Ramos (cell line): Measurements from ENCODE around the gene AEBP1.

Experiments used
- in situ Hi-C: fragments of 300-500 bp; cut with MboI; formaldehyde crosslinking; loops from one replicate; pipeline ENCODE4 v1.14.3; 2022; ENCODE audit warnings: low sequenced_read_pairs; ENCODE audit not compliant: unreplicated experiment

AEBP1 gene

GRCh38 chr7:44081266-44081748, 22.8 kb upstream of the AEBP1 start:
- in situ Hi-C loops = loop anchor here (25.0 kb wide), 1 partner anchor 906 kb away; the partner anchor contains the start of gene MYO1G

DNA sequence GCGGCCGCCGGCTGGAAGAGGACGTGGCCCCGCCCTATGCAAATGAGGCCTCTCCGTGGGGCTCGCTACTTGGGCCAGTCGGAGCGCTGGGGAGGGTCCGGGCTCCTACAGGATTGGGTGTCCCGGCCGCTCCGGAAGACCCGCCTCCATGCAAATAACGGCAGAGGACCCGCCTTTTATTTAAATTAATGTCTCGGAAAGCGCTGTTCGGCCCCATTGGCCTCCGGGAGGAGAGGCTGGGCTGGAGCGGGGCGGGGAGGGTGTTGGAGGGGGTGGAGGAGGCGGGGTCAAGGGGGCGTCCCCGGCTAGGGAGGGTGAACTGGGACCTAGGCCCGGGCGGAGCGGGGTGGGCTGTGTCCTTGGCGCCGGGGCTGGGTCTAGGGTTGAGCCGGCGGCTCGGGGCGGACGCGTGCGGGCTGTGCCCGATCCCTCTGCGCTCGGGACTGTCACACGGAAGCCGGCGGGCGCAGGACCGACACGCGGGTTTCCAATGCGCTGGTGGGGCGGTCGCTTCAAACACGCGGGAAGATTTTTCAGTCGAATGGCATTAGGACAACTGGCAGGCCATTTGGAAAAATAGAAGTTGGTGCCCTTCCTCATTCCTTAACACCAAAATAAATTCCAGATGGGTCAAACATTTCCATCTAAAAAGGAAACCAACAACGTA, 21.5 kb upstream of the AEBP1 start:
- in situ Hi-C loops = loop anchor here (25.0 kb wide), 1 partner anchor 905 kb away; the partner anchor contains the start of gene MYO1G

- in situ Hi-C loops = loop anchor here (25.0 kb wide), 1 partner anchor 904 kb away; the partner anchor contains the start of gene MYO1G
Measured at GRCh38 chr7:44083796-44084195, 20.3 kb upstream of the AEBP1 start.

DNA sequence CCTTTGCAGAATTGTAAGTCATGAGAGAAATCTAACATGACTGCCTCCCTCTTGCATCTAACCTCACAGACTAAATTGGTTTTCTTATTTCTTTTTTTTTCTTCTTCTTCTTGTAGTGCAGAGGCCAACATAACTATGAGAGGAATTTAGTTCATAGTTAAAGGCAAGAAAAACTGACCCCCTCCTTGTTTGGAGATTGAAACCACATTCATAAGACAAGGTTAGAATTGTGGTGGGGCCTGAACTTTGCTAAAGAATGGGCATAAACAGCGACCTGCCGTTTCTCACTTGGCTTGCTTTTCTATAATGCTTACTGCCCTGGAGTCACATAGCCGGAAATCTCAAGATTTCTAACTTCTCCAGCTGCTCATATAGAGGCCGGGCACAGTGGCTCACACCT, 19.4 kb upstream of the AEBP1 start:
- in situ Hi-C loops = loop anchor here (25.0 kb wide), 1 partner anchor 903 kb away; the partner anchor contains the start of gene MYO1G

DNA sequence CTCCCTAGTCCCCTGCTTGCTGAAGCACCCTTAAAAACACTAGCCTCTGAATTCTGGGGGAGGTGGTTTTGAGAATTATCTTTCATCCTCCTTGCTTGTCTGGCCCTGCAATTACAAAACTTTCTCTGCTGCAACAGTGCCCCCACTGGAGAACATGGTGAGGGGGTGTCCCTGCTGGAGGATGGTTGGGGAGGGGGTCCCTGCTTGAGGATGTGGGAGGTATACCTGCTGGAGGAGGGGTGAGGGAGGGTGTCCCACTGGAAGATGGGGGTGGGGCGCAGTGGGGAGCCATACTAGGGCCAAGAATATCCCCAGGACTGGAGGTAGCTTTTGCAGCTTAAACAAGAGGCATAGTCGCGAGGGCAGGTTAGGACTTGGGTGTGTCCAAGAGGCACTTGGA, 18.6 kb upstream of the AEBP1 start:
- in situ Hi-C loops = loop anchor here (25.0 kb wide), 1 partner anchor 902 kb away; the partner anchor contains the start of gene MYO1G

DNA sequence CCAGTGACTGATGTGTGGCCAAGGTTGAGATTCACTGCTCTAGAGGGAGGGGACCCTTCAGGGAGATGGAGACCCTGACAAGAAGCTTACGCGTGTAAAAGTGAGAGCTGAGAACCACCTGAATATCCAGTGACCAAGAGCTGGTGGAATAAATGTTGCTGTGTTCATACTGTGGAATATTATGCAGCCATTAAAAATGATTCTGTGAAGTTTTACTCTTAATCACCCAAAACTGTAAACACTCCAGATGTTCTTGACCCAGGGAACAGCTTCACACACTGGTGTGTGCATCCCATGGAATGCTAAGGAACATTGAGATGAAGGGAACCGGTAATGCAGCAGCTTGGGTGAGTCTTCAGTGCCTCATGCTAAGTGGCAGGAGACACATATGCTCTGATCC, 17.5 kb upstream of the AEBP1 start:
- in situ Hi-C loops = loop anchor here (25.0 kb wide), 1 partner anchor 901 kb away; the partner anchor contains the start of gene MYO1G

- in situ Hi-C loops = loop anchor here (25.0 kb wide), 1 partner anchor 899 kb away; the partner anchor contains the start of gene MYO1G
Measured at GRCh38 chr7:44087911-44088838, 16.0 kb upstream of the AEBP1 start.

- in situ Hi-C loops = loop anchor here (25.0 kb wide), 1 partner anchor 894 kb away; the partner anchor contains the start of gene MYO1G
Measured at GRCh38 chr7:44093102-44093641, 11.0 kb upstream of the AEBP1 start.

DNA sequence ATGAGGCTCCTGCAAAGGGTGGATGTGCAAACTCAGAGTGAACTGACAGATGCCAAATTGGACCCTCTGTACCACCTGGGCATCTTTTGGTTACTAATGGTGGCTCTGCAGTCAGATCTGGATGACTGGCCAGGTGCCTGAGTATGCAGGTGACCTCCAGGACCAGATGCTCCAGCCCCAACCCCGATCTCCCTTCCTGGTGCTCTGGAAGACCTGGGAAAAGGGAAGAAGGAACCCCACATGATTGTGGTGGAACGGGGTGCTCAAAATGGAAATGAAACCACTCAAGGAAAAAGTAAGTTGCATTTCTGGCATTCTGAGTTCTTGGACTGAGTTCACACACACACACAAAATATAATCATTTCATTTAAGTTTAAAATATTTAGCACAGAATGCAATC, 9.8 kb upstream of the AEBP1 start:
- in situ Hi-C loops = loop anchor here (25.0 kb wide), 1 partner anchor 893 kb away; the partner anchor contains the start of gene MYO1G

DNA sequence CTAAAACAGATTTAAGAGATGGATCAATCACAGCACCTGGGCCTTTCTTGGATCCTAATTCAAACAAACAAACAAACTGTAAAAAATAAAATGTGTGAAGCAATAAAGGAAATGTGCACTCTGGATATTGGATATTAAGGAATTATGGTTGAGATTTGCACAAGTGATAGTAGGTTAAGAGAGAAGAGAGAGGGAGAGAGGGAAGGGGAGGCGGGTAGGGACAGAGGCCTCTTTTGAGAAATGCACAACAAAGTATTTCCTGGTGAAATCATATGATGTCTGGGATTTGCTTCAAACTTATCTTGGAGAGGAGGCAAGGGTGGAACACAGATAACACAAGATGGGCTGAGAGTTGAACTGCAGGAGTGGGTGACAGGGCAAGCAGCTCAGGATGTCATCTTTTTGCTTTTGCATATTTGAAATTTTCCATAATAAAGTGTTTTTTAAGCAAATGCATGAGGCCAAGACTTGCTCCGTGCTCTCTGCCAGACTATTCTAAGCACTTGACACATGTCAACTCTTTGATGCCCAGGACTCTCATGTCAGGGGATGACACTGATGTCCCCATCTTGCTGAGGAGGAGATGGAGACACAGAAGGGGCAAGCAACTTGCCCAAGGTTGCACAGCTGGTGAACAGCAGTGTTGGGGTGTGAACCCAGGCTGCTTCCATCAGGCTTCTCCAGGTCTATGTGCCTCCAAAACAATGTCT, 9.1 kb upstream of the AEBP1 start:
- in situ Hi-C loops = loop anchor here (25.0 kb wide), 1 partner anchor 892 kb away; the partner anchor contains the start of gene MYO1G

DNA sequence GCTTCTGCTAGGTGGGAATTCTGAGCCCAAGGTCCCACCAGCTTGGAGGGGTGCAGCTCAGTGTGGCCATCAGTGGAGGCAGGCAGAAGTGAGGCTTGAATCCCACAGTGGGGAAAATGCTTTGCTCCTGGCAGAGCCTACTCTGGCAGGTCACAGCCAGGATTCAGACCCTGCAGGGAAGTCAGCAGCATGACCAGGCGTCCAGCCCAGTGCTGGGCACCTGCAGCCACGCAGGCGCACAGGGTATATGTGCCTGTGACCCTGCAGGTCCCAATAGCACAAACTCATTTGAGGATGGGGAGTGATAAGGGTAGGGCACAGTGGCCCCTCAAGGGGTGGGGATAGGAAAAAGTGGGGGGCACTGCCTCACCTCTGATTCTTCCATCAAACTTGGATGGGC, 8.4 kb upstream of the AEBP1 start:
- in situ Hi-C loops = loop anchor here (25.0 kb wide), 1 partner anchor 892 kb away; the partner anchor contains the start of gene MYO1G

DNA sequence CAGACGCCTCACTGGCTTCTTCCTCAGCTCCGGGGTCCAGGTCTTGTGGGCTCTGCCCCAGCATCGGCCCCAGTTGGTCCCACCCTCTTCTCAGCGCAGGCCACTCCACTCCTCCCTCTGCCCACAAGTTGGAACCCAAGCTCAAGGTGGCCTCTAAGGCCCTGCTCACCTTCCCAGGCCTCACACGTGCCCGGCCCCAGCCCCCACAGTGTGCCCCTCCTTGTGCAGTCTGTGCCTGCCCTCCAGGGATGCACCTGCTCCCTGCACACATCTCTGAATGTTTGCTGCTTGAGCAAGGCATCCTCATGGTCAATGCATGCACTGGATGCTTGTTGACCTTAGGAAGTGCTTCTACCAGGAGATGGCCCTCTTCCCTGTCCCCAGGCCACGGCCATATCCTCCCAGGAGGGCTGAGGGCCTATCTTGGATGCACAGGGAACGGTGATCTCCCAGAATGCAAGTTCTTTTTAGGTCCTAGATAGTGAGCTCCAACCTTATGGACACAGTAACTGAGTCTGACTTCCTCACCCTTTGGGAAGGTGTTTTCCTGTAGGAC, 7.7 kb upstream of the AEBP1 start:
- in situ Hi-C loops = loop anchor here (25.0 kb wide), 1 partner anchor 891 kb away; the partner anchor contains the start of gene MYO1G

GRCh38 chr7:44097064-44097932, 6.8 kb upstream of the AEBP1 start:
- in situ Hi-C loops = loop anchor here (25.0 kb wide), 1 partner anchor 890 kb away; the partner anchor contains the start of gene MYO1G

DNA sequence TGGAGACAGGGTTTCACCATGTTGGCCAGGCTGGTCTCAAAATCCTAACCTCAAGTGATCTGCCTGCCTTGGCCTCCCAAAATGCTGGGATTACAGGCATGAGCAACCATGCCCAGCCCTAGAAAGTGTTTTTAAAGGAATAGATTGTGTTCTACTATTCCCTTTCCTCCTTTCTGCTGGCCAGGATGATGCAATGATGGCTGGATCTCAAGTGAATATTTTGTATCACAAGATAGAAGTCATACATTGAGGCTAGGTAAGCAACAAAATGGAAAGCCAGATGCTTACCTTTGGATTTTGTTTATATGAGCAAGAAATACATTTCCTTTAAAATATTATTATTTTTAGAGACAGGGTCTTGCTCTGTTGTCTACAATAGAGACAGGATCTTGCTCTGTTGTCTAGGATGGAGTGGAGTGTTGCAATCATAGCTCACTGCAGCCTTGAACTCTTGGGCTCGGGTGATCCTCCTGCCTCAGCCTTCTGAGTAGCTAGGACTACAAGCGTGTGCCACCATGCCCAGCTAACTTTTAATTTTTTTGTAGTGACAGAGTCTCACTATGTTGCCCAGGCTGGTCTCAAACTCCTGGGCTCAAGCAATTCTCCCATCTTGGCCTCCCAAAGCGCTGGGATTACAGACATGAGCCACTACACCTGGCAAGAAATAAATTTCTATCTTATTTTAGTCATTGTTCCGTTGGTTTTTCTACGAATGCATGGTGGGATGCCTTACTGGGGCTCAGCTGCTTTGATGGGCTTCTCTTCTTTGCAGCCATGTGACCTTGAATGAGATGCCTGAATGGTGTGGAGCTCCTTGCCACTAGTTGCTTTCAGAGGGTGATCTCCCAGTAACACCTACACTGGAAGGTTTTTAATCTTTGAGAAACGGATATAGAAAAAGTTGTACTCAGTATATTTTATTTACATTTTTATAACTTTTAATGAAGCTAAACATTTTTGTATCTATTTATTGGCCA, 5.8 kb upstream of the AEBP1 start:
- in situ Hi-C loops = loop anchor here (25.0 kb wide), 1 partner anchor 889 kb away; the partner anchor contains the start of gene MYO1G

DNA sequence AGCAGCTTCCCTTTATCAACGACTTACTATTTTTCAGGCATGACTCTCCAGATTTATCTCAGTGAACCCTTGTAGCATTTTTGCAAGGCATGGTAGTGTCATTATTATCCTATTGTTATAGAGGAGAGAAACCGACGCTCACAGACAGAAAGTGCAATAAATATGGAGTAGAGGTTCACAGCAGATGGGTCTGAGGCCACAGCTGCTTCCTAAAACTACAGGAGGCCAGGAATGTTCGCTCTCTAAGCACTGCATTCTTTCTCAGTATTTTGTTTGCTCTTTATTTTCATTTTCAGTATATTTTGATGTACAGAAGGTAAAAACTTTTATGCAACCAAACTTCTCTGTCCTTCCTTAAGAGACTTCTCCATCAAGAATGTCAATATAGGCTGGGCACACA, 4.5 kb upstream of the AEBP1 start:
- in situ Hi-C loops = loop anchor here (25.0 kb wide), 1 partner anchor 888 kb away; the partner anchor contains the start of gene MYO1G

DNA sequence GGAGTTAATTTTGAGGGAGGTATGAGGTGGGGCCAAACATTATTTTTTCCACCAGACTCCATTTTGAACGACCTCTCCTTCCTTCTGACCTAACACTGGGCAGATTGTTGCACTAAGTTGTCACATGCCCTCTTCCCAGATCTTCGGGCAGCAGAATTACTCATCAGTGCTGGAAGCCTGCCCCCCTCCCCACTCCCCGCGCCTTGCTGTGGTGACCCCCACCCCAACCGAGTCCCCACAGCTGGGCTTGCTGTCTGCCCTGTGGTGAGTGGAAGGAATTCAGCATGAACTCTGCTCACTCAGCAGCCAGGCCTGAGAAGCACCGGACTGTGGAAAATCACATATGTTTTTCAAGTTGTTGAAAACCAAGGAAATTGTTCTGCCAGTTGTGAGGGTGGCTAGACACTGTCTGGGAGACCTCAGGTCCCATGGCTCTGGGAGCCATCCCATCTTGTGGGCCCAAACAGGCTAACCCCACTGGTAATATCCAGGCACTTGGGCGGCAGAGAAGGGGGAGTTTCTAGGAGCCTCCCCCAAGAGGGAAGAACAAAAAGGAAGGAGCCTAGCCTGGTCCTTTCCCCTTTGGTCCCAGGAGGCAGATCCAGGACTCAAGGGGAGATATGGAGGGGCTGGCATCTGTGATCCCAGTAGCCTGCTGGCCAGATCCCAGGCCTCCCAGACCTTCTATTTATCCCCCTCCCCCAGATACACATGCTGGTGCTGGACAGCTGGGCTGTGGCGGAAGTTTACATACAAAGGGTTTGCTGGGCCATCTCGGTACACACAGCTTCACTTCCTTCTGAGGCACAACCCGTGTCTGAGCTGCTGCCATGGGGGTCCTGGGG, 3.5 kb upstream of the AEBP1 start:
- in situ Hi-C loops = no loop called here
